GM11168 (cell line): Measurements from ENCODE around the gene ARF6.
"Not testable (repeated sequence)": the region's sequence is repeated elsewhere in the genome, so short reads cannot be mapped to it uniquely, and the experiment has no call there.

Experiments used
- in situ Hi-C: fragments of 300-500 bp; cut with MboI; formaldehyde crosslinking; loops from one replicate; pipeline ENCODE4 v1.12.0; 2022; ENCODE audit warnings: low sequenced_read_pairs; ENCODE audit not compliant: unreplicated experiment

ARF6 gene

GRCh38 chr14:49873548-49873947 lies 19.3 kb upstream of the ARF6 start:
- in situ Hi-C loops, result loop anchor here (25.0 kb wide), 1 partner anchor 664 kb away; the partner anchor contains the start of gene MAP4K5

GRCh38 chr14:49875640-49876198 lies 17.2 kb upstream of the ARF6 start:
- in situ Hi-C loops, result loop anchor here (5.0 kb wide), 1 partner anchor 217 kb away; no protein-coding TSS in a partner anchor

- in situ Hi-C loops, result loop anchor here (5.0 kb wide), 1 partner anchor 216 kb away; no protein-coding TSS in a partner anchor
Observed at GRCh38 chr14:49876563-49877127, 16.2 kb upstream of the ARF6 start.

GRCh38 chr14:49879646-49880204 lies 13.2 kb upstream of the ARF6 start:
- in situ Hi-C loops, result loop anchor here (5.0 kb wide), 1 partner anchor 213 kb away; no protein-coding TSS in a partner anchor

- in situ Hi-C loops, result no loop called here
Observed at GRCh38 chr14:49880267-49881064, 12.4 kb upstream of the ARF6 start.

- in situ Hi-C loops, result no loop called here
Observed at GRCh38 chr14:49881350-49882001, 11.4 kb upstream of the ARF6 start.

GRCh38 chr14:49882826-49883694 lies 9.8 kb upstream of the ARF6 start:
- in situ Hi-C loops, result no loop called here

GRCh38 chr14:49886523-49886922 lies 6.4 kb upstream of the ARF6 start:
- in situ Hi-C loops, result no loop called here

GRCh38 chr14:49888293-49888692 lies 4.6 kb upstream of the ARF6 start:
- in situ Hi-C loops, result no loop called here

- in situ Hi-C loops, result no loop called here
Observed at GRCh38 chr14:49892301-49892635, 614 bp upstream of the ARF6 start.

- in situ Hi-C loops, result no loop called here
Observed at GRCh38 chr14:49893309-49894213, 679 bp downstream of the ARF6 start.

GRCh38 chr14:49894214-49895107 lies 1.6 kb downstream of the ARF6 start:
- in situ Hi-C loops, result not testable (repeated sequence)

GRCh38 chr14:49895480-49895879 lies 2.6 kb downstream of the ARF6 start:
- in situ Hi-C loops, result no loop called here

GRCh38 chr14:49896272-49896671 lies 3.4 kb downstream of the ARF6 start:
- in situ Hi-C loops, result not testable (repeated sequence)

- in situ Hi-C loops, result no loop called here
Observed at GRCh38 chr14:49896966-49897365, 4.1 kb downstream of the ARF6 start.

GRCh38 chr14:49897414-49897813 lies 4.5 kb downstream of the ARF6 start:
- in situ Hi-C loops, result no loop called here

GRCh38 chr14:49897965-49898364 lies 5.1 kb downstream of the ARF6 start:
- in situ Hi-C loops, result no loop called here

GRCh38 chr14:49898485-49898884 lies 5.6 kb downstream of the ARF6 start:
- in situ Hi-C loops, result no loop called here
